ENCODE results near the gene APOLD1. TPM values are rescaled to one million over a fixed set of nuclear protein-coding genes. Genes with fewer than 3 reads are reported as not detected.
"Not testable (repeated sequence)": the region's sequence is repeated elsewhere in the genome, so short reads cannot be mapped to it uniquely, and the experiment has no call there.

Gene APOLD1
- total RNA-seq, 2 donors from 2014 or later: 8.7 to 42.2 TPM

DNA sequence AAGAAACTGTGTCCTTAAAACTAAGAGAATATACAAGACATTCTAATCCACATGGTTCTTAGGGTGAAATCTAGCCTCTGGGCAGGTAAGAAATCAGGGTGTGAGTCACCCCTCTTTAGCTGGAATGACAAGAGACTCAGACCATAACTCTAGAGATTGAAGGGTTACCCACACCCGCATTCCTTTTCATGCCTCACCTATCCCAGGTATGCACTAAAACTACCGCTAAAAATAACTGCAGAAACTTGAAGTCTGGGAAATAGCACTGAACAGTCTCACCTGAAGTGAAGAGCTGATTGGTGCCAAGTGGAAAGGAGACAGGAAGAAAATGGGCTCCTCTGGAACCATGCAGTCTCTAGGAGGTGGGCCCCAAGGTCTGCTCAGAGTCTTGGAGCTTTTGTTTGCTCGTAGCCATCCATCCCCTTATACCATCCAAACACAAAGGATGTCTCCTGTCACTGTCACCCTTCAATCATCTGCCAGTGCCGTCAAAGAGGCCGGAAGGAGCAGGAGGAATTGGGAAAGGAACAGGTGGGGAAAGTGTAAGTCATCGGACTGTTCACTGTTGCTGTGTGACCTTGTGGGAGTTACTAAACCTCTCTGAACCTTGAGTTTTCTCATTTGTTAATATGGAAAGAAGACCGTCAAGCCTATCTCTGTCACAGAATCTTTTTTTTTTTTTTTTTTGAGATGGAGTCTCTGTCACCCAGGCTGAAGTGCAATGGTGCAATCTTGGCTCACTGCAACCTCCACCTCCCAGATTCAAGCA is 50.1 kb downstream of the APOLD1 start:
- Mint-ChIP-seq H3K9me3 (no peaks in the 10 kb centered on the region), H3K27me3 (no peaks in the 10 kb centered on the region), H3K27ac (peak overlapping the region; percentile 25), H3K4me3 (no peak overlapping the region), H3K36me3 (ENCODE audit: low read depth) (peaks cover 62% of the 10 kb centered on the region), H3K4me1 (peaks cover 33% of the 10 kb centered on the region)
- ATAC-seq (replicated peaks): no peak

DNA sequence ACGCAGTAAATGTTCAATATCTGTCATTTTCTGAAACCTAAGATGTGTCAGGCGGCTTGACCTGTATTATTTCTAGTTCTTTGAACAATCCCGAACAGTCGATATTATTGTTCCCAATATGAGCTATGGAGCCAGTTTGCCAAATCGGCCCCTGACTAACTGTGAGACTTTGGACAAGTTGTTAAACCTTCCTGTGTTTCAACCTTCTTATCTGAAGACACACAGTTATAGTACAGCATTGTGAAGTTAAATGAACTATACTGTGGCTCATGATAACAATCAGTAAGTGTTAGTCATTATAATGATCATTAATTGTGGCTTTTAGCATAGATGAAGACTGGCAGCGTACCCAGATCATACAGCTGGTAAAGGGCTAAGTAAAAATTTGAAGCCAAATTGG is 51.1 kb downstream of the APOLD1 start:
- no peaks in the 10 kb centered on the region for H3K9me3 Mint-ChIP-seq
- peak overlapping the region; percentile 61 for H3K27ac Mint-ChIP-seq
- H3K4me3 Mint-ChIP-seq: peak overlapping the region; percentile 5
- peaks cover 52% of the 10 kb centered on the region for H3K36me3 Mint-ChIP-seq (ENCODE audit: low read depth)
- H3K27me3 Mint-ChIP-seq: no peaks in the 10 kb centered on the region
- peaks cover 32% of the 10 kb centered on the region for H3K4me1 Mint-ChIP-seq
- no peak for ATAC-seq (replicated peaks)

- H3K4me3 Mint-ChIP-seq: peak overlapping the region; percentile 5
- no peaks in the 10 kb centered on the region for H3K9me3 Mint-ChIP-seq
- peak overlapping the region; percentile 61 for H3K27ac Mint-ChIP-seq
- H3K36me3 Mint-ChIP-seq (ENCODE audit: low read depth): peaks cover 45% of the 10 kb centered on the region
- no peaks in the 10 kb centered on the region for H3K27me3 Mint-ChIP-seq
- peak; percentile 96 for ATAC-seq (replicated peaks)
- peaks cover 29% of the 10 kb centered on the region for H3K4me1 Mint-ChIP-seq
These were observed 51.8 kb downstream of the APOLD1 start for GRCh38 chr12:12837025-12837812.

DNA sequence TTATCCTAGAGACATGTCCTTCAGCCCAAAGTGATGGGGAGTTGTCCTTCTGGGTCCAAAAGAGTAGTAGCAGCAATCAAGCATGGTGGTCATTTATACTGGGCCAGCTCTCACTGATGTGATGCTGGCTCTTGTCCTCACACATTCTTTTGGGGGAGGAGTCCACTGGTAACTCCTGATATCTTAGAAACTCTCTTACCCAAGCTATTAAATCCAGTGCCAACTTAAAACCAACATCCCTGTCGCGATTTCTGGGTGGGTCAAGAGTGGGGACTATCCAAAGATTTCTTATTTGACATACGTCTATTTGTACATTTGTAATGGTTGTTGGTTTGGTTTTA is 52.3 kb downstream of the APOLD1 start:
- H3K36me3 Mint-ChIP-seq (ENCODE audit: low read depth): peaks cover 40% of the 10 kb centered on the region
- no peaks in the 10 kb centered on the region for H3K27me3 Mint-ChIP-seq
- H3K27ac Mint-ChIP-seq: peak overlapping the region; percentile 61
- peak overlapping the region; percentile 5 for H3K4me3 Mint-ChIP-seq
- ATAC-seq (replicated peaks): no peak
- H3K9me3 Mint-ChIP-seq: no peaks in the 10 kb centered on the region
- peaks cover 24% of the 10 kb centered on the region for H3K4me1 Mint-ChIP-seq

GRCh38 chr12:12839003-12839395 is 53.5 kb downstream of the APOLD1 start:
- H3K4me1 Mint-ChIP-seq: peaks cover 12% of the 10 kb centered on the region
- peak overlapping the region; percentile 61 for H3K27ac Mint-ChIP-seq
- peaks cover 28% of the 10 kb centered on the region for H3K36me3 Mint-ChIP-seq (ENCODE audit: low read depth)
- no peaks in the 10 kb centered on the region for H3K27me3 Mint-ChIP-seq
- ATAC-seq (replicated peaks): no peak
- H3K4me3 Mint-ChIP-seq: peak overlapping the region; percentile 5
- no peaks in the 10 kb centered on the region for H3K9me3 Mint-ChIP-seq

GRCh38 chr12:12839439-12839838 is 54.0 kb downstream of the APOLD1 start:
- peaks cover 23% of the 10 kb centered on the region for H3K36me3 Mint-ChIP-seq (ENCODE audit: low read depth)
- peak overlapping the region; percentile 5 for H3K4me3 Mint-ChIP-seq
- ATAC-seq (replicated peaks); H3K9me3 Mint-ChIP-seq; H3K27me3 Mint-ChIP-seq: not testable (repeated sequence)
- H3K4me1 Mint-ChIP-seq: peaks cover 12% of the 10 kb centered on the region
- peak overlapping the region; percentile 61 for H3K27ac Mint-ChIP-seq

GRCh38 chr12:12839873-12840579 is 54.6 kb downstream of the APOLD1 start:
- Mint-ChIP-seq H3K4me1 (peaks cover 12% of the 10 kb centered on the region), H3K9me3 (no peaks in the 10 kb centered on the region), H3K4me3 (no peak overlapping the region), H3K36me3 (ENCODE audit: low read depth) (peaks cover 19% of the 10 kb centered on the region), H3K27ac (peak overlapping the region; percentile 61), H3K27me3 (no peaks in the 10 kb centered on the region)
- no peak for ATAC-seq (replicated peaks)

DNA sequence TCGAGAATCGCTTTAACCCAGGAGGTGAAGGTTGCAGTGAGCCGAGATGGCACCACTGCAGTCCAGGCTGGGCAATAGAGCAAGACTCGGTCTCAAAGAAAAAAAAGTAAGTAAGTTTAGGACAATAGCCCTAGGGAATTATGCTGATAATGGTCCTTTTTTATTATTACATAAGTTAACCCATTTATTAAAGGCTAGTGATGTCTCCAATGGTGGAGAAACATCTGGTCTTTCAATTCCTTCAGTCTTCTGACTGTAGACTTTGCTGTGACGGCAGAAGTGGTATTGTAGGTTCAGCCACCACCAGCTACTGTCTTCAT is 55.1 kb downstream of the APOLD1 start:
- Mint-ChIP-seq H3K27ac (no peak overlapping the region), H3K9me3 (no peaks in the 10 kb centered on the region), H3K36me3 (ENCODE audit: low read depth) (peaks cover 15% of the 10 kb centered on the region), H3K4me3 (no peak overlapping the region), H3K4me1 (peaks cover 15% of the 10 kb centered on the region), H3K27me3 (no peaks in the 10 kb centered on the region)
- no peak for ATAC-seq (replicated peaks)

Other genes with a start within 250 kb of the APOLD1 start
- 100 to 1,000 TPM in 1 of 2 donors, 10 to 100 TPM in 1; 68.8 to 125 TPM for gene DUSP16, start 222.8 kb upstream of the APOLD1 start, total RNA-seq
- 10 to 100 TPM; 19.5 to 25.2 TPM for gene CREBL2, start 173.8 kb upstream of the APOLD1 start, total RNA-seq
- 10 to 100 TPM; 25.2 to 32.7 TPM for gene GPR19, start 89.5 kb upstream of the APOLD1 start, total RNA-seq
- gene CDKN1B, start 68.3 kb upstream of the APOLD1 start, total RNA-seq: 10 to 100 TPM; 41.1 to 95.4 TPM
- gene DDX47, start 27.7 kb downstream of the APOLD1 start, total RNA-seq: 10 to 100 TPM; 90.0 to 90.4 TPM
- gene GPRC5A, start 105.9 kb downstream of the APOLD1 start, total RNA-seq: 1 to 10 TPM in 1 of 2 donors, under 1 TPM in 1; 0.99 to 2.9 TPM
- gene GPRC5D, start 166.5 kb downstream of the APOLD1 start, total RNA-seq: not detected
- 10 to 100 TPM; 14.4 to 16.3 TPM for gene HEBP1, start 214.6 kb downstream of the APOLD1 start, total RNA-seq